Liver (tissue), 9 donors: Measurements from ENCODE around the gene GRAMD4. TPM values are rescaled to one million over a fixed set of nuclear protein-coding genes. Genes with fewer than 3 reads are reported as not detected.

Experiments
- DNase-seq: peaks from one replicate; pipeline ENCODE4 v3.0.0-alpha.2; 2017; ENCODE audit warnings: low spot score
- H3K27ac ChIP-seq, 2 donors: one replicate each; pipeline ENCODE4 v1.7.0; 2013; ENCODE audit warnings: inconsistent platforms in 2 of 2, low read length in 2 of 2, control low read depth in 1 of 2, low read depth in 1 of 2, mild to moderate bottlenecking in 1 of 2
- H3K27me3 ChIP-seq, 4 donors: one replicate each; pipeline versions ENCODE4 v1.6.1 to v1.7.0; 2013; ENCODE audit warnings: low read length in 3 of 4, inconsistent platforms in 1 of 4, mild to moderate bottlenecking in 1 of 4, moderate library complexity in 1 of 4; ENCODE audit not compliant: control insufficient read depth in 4 of 4, insufficient read depth in 4 of 4
- H3K36me3 ChIP-seq, 4 donors: one replicate each; pipeline versions ENCODE4 v1.6.1 to v1.7.0; 2013; ENCODE audit warnings: low read length in 3 of 4, mild to moderate bottlenecking in 3 of 4, low read depth in 1 of 4, moderate library complexity in 1 of 4; ENCODE audit not compliant: control insufficient read depth in 4 of 4, insufficient read depth in 3 of 4
- H3K4me1 ChIP-seq, 4 donors: one replicate each; pipeline versions ENCODE4 v1.6.1 to v1.7.0; 2013; ENCODE audit warnings: low read length in 3 of 4, mild to moderate bottlenecking in 3 of 4, moderate library complexity in 1 of 4; ENCODE audit not compliant: control insufficient read depth in 4 of 4, insufficient read depth in 4 of 4
- H3K4me3 ChIP-seq, 3 donors: one replicate each; pipeline versions ENCODE4 v1.6.1 to v1.7.0; 2013; ENCODE audit warnings: low read length in 3 of 3, control low read depth in 1 of 3, low read depth in 1 of 3, mild to moderate bottlenecking in 1 of 3
- H3K9ac ChIP-seq, 2 donors: one replicate each; pipeline ENCODE4 v1.7.0; 2013; ENCODE audit warnings: low read length in 2 of 2, mild to moderate bottlenecking in 2 of 2, moderate library complexity in 2 of 2, control low read depth in 1 of 2, low read depth in 1 of 2
- H3K9me3 ChIP-seq, 4 donors: one replicate each; pipeline versions ENCODE4 v1.6.1 to v1.7.0; 2013; ENCODE audit warnings: low read length in 3 of 4; ENCODE audit not compliant: control insufficient read depth in 4 of 4
- ATF3 ChIP-seq: IDR thresholded peaks from 2 replicates; pipeline ENCODE4 v1.6.1; 2016; ENCODE audit warnings: antibody characterized with exemption
- CTCF ChIP-seq: fragments of 150-350 bp; IDR thresholded peaks from 2 replicates; pipeline ENCODE4 v1.5.1; 2017; ENCODE audit warnings: improper control_type of control experiment, low read depth, low read length; ENCODE audit not compliant: missing input control
- EGR1 ChIP-seq, 2 donors: IDR thresholded peaks; 2 replicates each; pipeline ENCODE4 v1.6.1; 2016 to 2018; ENCODE audit warnings: antibody characterized with exemption in 2 of 2, low read depth in 2 of 2
- FOXA2 ChIP-seq: IDR thresholded peaks from 2 replicates; pipeline ENCODE4 v1.6.1; 2016; ENCODE audit warnings: antibody characterized with exemption
- GABPA ChIP-seq, 2 donors: IDR thresholded peaks in 1 of 2; conservative IDR thresholded peaks in 1 of 2; 2 replicates each; pipeline ENCODE4 v1.6.1; 2016; ENCODE audit warnings: antibody characterized with exemption in 2 of 2, mild to moderate bottlenecking in 1 of 2, moderate library complexity in 1 of 2
- HNF4A ChIP-seq, 2 donors: conservative IDR thresholded peaks; 2 replicates each; pipeline ENCODE4 v1.6.1; 2016; ENCODE audit warnings: antibody characterized with exemption in 2 of 2, mild to moderate bottlenecking in 2 of 2
- HNF4G ChIP-seq: IDR thresholded peaks from 2 replicates; pipeline ENCODE4 v1.6.1; 2016; ENCODE audit warnings: antibody characterized with exemption
- JUND ChIP-seq, 2 donors: IDR thresholded peaks; 2 replicates each; pipeline ENCODE4 v1.6.1; 2016; ENCODE audit warnings: antibody characterized with exemption in 2 of 2
- MAX ChIP-seq: IDR thresholded peaks from 2 replicates; pipeline ENCODE4 v1.6.1; 2016; ENCODE audit warnings: antibody characterized with exemption
- NR2F2 ChIP-seq: IDR thresholded peaks from 2 replicates; pipeline ENCODE4 v1.6.1; 2016; ENCODE audit warnings: antibody characterized with exemption
- RAD21 ChIP-seq, 2 donors: IDR thresholded peaks; 2 replicates each; pipeline ENCODE4 v1.6.1; 2016; ENCODE audit warnings: antibody characterized with exemption in 2 of 2, mild to moderate bottlenecking in 2 of 2
- REST ChIP-seq: IDR thresholded peaks from 2 replicates; pipeline ENCODE4 v1.6.1; 2016; ENCODE audit warnings: antibody characterized with exemption, mild to moderate bottlenecking
- SP1 ChIP-seq: IDR thresholded peaks from 2 replicates; pipeline ENCODE4 v1.6.1; 2018; ENCODE audit warnings: antibody characterized with exemption, mild to moderate bottlenecking
- YY1 ChIP-seq: IDR thresholded peaks from 2 replicates; pipeline ENCODE4 v1.6.1; 2016; ENCODE audit warnings: antibody characterized with exemption, mild to moderate bottlenecking
- ZBTB33 ChIP-seq: IDR thresholded peaks from 2 replicates; pipeline ENCODE4 v1.6.1; 2016; ENCODE audit warnings: antibody characterized with exemption
- WGBS: extraction: QIAGEN DNeasy Blood & Tissue Kit; methylation state at CpG from one replicate; pipeline ENCODE4 v1.1.7; 2013; 5-methylcytosine and 5-hydroxymethylcytosine counted together
- polyA plus RNA-seq, 2 donors: library from polyadenylated mRNA; stranded (reverse) in 1 of 2; unstranded in 1 of 2; fragments of 200-250 nt in 1 of 2; fragments of >200 nt in 1 of 2; fragmentation: Nextera tagmentation in 1 of 2; extraction: Ambion mirVana in 1 of 2; gene quantifications; one replicate each; pipeline versions ENCODE4 v1.2.1 to v1.2.3, GENCODE V29; 2013 to 2015
- total RNA-seq, 2 donors: library from RNA; depleted of rRNA; stranded (reverse); fragments of >200 nt; gene quantifications; one replicate each; pipeline ENCODE4 v1.2.3, GENCODE V29; 2014
- donor health status: healthy.
- donor health status: healthy.
- donor health status: healthy.
- donor health status: healthy.
- donor health status: healthy.

Gene GRAMD4
- total and polyA plus RNA-seq, 4 donors: 2.7 to 53.5 (median 21.6) TPM

GRCh38 chr22:46723882-46724281, 103.7 kb downstream of the GRAMD4 start:
- Histone ChIP-seq H3K4me3 (no peak overlapping the region), H3K9me3 (no peaks in the 10 kb centered on the region), H3K27ac (no peak overlapping the region), H3K36me3 (peaks cover 4 to 21% (median 11%) of the 10 kb centered on the region in 4 donors), H3K4me1 (peaks cover 9 to 38% (median 32%) of the 10 kb centered on the region in 4 donors), H3K9ac (no peak overlapping the region), H3K27me3 (no peaks in the 10 kb centered on the region)
- TF ChIP-seq RAD21 (IDR thresholded peaks at IDR 0.05) (no peak), CTCF (no peak), SP1 (no peak), EGR1 (IDR thresholded peaks at IDR 0.05; ENCODE audit: low read depth in 2 of 2) (no peak), YY1 (no peak), ZBTB33 (no peak), NR2F2 (no peak), FOXA2 (no peak), GABPA (IDR thresholded peaks at IDR 0.05 in 1 of 2, conservative IDR thresholded peaks at IDR 0.05 in 1 of 2) (no peak), REST (no peak)
- DNase-seq: no peak
- WGBS: 96% methylated on average over 9 of the region's 9 CpGs

- Histone ChIP-seq H3K9ac (no peak overlapping the region), H3K4me3 (no peak overlapping the region), H3K36me3 (peaks cover 0 to 11% (median 1%) of the 10 kb centered on the region in 4 donors), H3K27ac (no peak overlapping the region), H3K4me1 (peaks cover 9 to 41% (median 34%) of the 10 kb centered on the region in 4 donors), H3K27me3 (no peaks in the 10 kb centered on the region), H3K9me3 (no peaks in the 10 kb centered on the region)
- no peak for TF ChIP-seq YY1
- TF ChIP-seq EGR1 (IDR thresholded peaks at IDR 0.05; ENCODE audit: low read depth in 2 of 2): no peak
- TF ChIP-seq MAX: no peak
- no peak for TF ChIP-seq HNF4A (conservative IDR thresholded peaks at IDR 0.05)
- no peak for TF ChIP-seq REST
- TF ChIP-seq JUND (IDR thresholded peaks at IDR 0.05): no peak
- TF ChIP-seq NR2F2: no peak
- TF ChIP-seq ZBTB33: no peak
- no peak for TF ChIP-seq GABPA (IDR thresholded peaks at IDR 0.05 in 1 of 2, conservative IDR thresholded peaks at IDR 0.05 in 1 of 2)
- TF ChIP-seq SP1: no peak
- no peak for TF ChIP-seq RAD21 (IDR thresholded peaks at IDR 0.05)
- TF ChIP-seq HNF4G: no peak
- no peak for TF ChIP-seq FOXA2
- no peak for TF ChIP-seq ATF3
- WGBS: 92% methylated on average over 18 of the region's 18 CpGs
- DNase-seq: no peak
Observed at GRCh38 chr22:46725096-46725495, 104.9 kb downstream of the GRAMD4 start.
